GM21381 (cell line): ENCODE measurements around the gene PTPN20.

Experiments used
- ATAC-seq: cut with Tn5 transposase; IDR thresholded peaks from one replicate; pipeline ENCODE4 v1.9.1; 2021; ENCODE audit warnings: mild to moderate bottlenecking, moderate library complexity; ENCODE audit not compliant: unreplicated experiment

PTPN20 gene

DNA sequence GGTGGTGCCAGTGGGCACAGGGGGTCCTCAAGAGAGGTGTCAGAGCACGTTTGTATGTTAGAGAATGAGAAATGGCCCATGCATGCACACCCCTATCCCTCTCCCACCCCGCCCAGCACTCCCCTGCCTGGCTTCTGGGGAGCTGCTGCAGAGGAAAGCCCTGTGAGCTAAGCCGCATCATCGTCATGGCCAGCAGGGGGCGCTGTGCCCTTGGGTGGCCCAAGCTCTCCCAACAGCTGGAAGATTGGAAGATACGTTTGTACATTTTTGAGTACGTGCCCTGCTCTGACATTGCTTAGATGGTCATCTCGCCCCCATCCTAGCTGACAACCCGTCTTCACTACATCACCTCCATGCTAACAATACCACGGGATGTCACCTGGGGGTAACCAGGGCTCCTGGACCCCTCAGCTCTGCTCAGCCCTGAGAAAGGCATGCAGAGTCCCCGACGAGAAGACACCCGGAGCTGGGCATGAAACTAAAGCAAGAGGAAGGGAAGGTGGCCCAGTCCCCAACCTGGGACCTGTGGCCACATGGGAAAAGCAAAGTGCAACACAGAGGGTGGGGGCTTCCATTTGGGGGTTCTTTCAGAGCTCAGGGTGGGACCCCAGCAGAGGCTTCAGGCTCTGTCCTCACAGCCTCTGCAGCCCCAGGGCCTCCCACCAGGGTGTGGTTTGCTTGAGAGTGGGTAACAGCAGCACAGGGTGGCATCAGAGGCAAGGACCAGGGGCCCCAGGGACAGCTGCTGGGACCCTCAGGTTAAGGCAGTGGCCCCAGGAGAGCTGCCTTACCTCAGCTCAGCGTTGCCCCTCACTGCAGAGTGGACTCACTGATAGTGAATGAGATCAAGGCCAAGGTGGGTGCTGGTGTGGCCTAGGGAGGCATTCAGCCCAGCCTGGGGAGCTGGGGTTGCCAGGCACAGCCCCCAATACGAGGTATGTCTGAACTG is 136.6 kb downstream of the PTPN20 start:
- ATAC-seq, result no peak

DNA sequence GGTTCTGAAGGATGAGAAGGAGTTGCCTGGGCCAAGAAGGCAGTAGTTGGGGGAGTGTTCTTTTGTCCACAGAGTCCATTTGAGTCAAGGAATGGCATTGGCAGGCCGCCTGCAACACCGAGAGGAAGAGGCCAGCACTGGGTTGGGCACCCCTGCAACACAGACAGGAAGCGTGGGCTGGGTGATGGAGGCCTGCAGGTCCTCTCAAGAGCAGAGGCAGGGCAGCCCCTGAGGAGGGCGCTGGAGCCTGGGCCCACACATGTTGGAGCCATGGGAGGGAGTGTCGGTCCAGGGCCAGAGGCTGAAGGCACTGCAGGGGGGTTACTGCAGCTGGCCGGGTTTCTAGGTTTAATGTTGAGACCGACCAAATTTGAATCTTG is 137.3 kb downstream of the PTPN20 start:
- no peak for ATAC-seq

DNA sequence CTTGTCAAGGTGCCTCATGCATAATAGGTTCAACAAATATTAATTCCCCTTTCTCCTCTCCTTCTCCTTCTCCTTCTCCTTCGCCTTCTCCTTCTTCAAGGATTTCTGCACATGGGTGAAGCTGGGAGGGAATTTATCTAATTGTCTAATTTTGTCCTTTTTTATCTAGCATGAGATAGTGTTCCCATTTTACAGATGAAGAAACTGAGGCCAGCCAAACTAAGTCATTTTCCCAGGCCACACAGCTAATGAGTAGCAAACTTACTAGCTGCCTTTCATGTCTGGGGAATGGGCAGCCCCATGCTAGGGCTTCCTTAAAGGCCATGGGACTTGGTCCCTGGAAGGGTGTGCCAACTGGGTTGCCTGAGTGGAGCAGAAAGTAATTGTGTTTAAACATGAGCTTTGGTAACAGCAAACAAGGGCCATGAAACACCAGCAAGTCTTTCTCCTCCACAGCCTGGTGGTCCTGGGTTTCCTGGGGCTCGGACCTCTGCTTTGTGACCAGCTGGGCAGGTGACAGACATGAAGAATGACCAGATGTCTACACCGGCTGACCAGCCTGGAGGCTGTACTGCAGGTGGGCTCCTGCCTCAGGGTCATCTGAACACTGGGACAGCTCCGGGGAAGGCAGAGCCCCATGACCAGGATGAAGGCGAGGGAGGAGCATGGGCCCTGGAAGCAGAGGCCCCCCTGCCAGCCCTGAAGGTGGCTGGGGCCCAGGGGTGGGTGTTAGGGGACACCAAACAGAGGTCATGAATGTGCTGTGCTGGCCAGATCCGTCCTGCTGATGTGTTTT is 138.0 kb downstream of the PTPN20 start:
- ATAC-seq, result no peak

DNA sequence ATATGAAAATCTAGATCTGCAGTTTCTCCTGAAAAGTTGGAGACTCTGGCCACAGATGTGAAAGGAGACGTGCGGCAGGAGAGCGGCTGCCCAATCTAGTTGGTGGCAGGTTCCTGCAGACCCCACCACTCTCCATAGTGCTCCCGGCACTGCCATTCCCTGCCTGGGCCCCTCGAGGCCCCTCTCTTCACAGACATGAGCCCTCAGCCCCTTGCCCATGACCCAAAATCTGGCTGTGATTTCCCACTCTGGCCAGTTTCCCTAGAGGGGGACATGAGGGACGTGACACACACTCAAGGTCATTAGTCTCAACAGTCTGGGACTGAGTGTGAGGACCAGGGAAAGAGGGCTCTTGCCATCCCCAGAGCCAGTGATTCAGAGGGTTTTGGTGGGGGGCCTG is 138.7 kb downstream of the PTPN20 start:
- ATAC-seq, result no peak

DNA sequence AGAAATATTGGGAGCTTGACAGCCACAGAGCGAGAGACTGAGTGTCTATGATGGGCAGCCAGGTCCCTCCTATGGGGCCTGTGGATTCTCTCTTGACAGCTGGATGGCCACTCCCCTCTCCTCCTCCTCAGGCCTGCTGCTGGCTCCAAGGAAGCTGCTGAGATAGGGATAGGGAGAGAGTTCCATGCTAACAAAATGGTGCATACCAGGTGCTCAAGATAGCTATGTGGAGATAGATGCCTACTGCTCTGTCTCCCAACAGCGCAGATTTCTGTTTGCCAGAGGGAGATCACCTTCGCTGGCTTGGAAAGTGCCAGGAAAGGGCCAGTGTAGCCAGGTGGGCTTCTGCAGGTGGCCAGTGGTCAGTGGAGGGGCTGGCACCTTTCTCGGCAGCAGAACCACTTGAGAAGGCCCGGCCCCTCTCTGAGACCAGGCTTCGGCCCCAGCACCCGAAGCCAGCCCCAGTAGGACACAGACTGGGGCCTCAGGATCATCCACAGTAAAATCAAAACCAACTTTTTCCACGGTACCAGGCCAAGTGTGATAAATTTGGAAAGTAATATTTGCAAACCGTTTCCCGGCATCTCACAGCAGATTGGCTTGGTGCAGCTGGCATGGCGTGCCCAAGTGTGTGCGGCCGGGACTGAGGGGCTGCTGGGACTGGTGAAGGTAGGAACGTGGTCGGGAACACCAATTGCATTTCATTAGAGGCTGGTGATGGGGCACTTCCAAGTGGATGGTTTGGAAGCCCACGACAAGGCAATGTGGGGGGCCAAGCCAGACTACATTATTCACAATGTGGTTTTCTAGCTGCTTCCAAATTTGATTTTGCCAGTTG is 139.6 kb downstream of the PTPN20 start:
- no peak for ATAC-seq

DNA sequence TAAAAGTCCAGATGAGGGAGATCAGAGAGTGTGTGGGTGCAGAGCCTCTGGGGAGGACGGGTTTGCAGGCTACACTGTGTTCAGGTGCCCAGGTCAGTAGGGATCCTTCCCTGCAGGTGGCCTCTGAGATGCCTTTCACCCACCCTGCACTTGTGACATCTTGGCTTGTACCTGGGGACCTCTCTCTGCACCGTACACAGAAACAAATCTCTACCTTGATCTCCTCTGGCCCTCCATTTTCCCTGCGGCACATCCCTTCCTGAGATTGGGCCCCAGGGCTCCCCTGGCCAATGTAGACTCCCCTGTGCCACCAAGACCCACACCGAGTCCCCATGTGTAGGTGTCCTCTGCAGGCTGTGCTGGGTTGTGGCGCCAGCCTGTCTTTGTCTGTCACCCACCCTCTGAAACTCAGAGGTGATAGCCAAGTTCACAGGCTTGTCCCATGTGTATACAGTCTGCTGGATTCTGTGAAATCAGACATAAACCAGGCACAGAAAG is 140.6 kb downstream of the PTPN20 start:
- ATAC-seq, result no peak
